Kidney (tissue), 14 donors: ENCODE results near the gene PLA2G2F. TPM values are rescaled to one million over a fixed set of nuclear protein-coding genes. Genes with fewer than 3 reads are reported as not detected.

Source experiments
- DNase-seq, 5 donors: peaks; one replicate each; pipeline ENCODE4 v3.0.0-alpha.2; 2013 to 2020
- FAIRE-seq: peaks from 2 replicates; lab custom pipeline; 2012; peaks lifted over from hg19 to GRCh38; lab: Jason Lieb, UNC
- H3K27ac ChIP-seq, 2 donors: one replicate each; pipeline ENCODE4 v1.7.0; 2013; ENCODE audit warnings: low read depth in 2 of 2, low read length in 2 of 2, inconsistent platforms in 1 of 2
- H3K27me3 ChIP-seq: one replicate; pipeline ENCODE4 v1.7.1; 2013; ENCODE audit warnings: low read length, inconsistent platforms; ENCODE audit not compliant: control insufficient read depth, insufficient read depth
- H3K36me3 ChIP-seq, 3 donors: one replicate each; pipeline versions ENCODE4 v1.7.0 to v1.7.1; 2013; ENCODE audit warnings: low read length in 3 of 3, control low read depth in 1 of 3, inconsistent platforms in 1 of 3; ENCODE audit not compliant: insufficient read depth in 3 of 3, control insufficient read depth in 2 of 3
- H3K4me1 ChIP-seq, 3 donors: one replicate each; pipeline versions ENCODE4 v1.7.0 to v1.7.1; 2013; ENCODE audit warnings: low read length in 3 of 3, inconsistent platforms in 1 of 3, low read depth in 1 of 3; ENCODE audit not compliant: control insufficient read depth in 2 of 3, insufficient read depth in 2 of 3
- H3K4me3 ChIP-seq, 3 donors: one replicate each; pipeline versions ENCODE4 v1.7.0 to v1.8.1; 2013; ENCODE audit warnings: low read length in 3 of 3, control low read depth in 1 of 3, inconsistent platforms in 1 of 3
- H3K9ac ChIP-seq, 3 donors: one replicate each; pipeline versions ENCODE4 v1.7.0 to v1.7.1; 2013; ENCODE audit warnings: low read length in 3 of 3, control low read depth in 1 of 3, inconsistent platforms in 1 of 3
- H3K9me3 ChIP-seq, 3 donors: one replicate each; pipeline versions ENCODE4 v1.7.0 to v1.7.1; 2013; ENCODE audit warnings: low read length in 3 of 3, control low read depth in 1 of 3, inconsistent platforms in 1 of 3; ENCODE audit not compliant: control insufficient read depth in 2 of 3, insufficient read depth in 1 of 3
- intact Hi-C: fragments of 100-400 bp; cut with DNase I; formaldehyde crosslinking; loops from one replicate; pipeline ENCODE4 v1.11.1; 2022
- polyA plus RNA-seq: library from polyadenylated mRNA; stranded (reverse); fragments of 350-450 nt; fragmentation: Illumina TruSeq; extraction: RNeasy Lipid Tissue Mini Kit (QIAGEN cat#74804); gene quantifications from one replicate; pipeline ENCODE4 v1.2.3, GENCODE V29; 2014; ENCODE audit warnings: low read depth, low replicate concordance; ENCODE audit not compliant: insufficient read depth
- total RNA-seq: library from RNA; stranded (reverse); fragmentation: NEBNext Ultra II Directional; extraction: Animal tissue kit (Norgen Biotek cat#: 25700); gene quantifications from one replicate; pipeline ENCODE4 v1.2.1, GENCODE V29; 2021
- TF ChIP-seq, protein P1 (sequence below): IDR thresholded peaks from 3 replicates; pipeline ENCODE4 v1.5.1; 2012; ENCODE audit warnings: mild to moderate bottlenecking, moderate library complexity, borderline replicate concordance; ENCODE audit not compliant: insufficient read depth; ENCODE audit errors: extremely low read depth
- donor health status: control.
- donor health status: control.
- donor health status: control.
- donor health status: control.
- donor health status: control.
- donor health status: DM: yes; HTN: yes; CAD: no.
- donor health status: Normal renal cell carcinoma (clear cell type).

PLA2G2F gene
- total and polyA plus RNA-seq, 2 donors from 2014 or later, result not detected

DNA sequence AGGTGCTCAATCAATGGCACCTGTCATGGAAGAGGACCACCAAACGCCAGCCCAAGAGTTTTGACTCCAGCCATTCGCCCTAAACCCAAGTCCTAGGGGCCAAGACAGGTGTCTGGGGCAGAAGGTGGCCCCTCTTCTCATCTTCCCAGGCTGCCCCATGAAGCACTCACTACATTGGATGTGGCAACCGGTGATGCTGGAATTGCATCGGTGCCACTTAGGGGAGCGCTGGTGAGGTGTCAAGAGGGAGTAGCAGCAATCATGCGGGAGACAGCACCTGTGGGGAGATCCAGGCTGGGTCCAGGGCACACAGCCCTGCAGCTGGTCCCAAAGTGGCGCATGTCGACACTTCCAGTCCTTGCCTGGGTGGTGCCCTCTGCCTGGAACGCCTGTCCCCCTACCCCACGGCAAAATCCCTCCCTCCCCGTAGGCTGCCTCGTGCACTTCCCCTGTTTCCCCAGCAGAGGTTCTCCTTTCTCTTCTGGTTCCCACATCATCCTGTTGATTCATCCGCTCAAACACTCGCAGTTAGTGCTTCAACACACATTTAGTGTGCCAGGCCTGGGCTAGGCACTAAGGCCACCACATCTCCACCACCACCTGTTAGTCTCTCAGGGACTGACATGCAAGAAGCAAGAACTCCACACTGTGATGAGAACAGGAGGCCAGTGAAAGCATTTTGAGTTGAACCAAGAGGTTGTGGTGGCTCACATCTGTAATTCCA, 38.3 kb upstream of the PLA2G2F start:
- FAIRE-seq, result no peak
- TF ChIP-seq, protein P1, sequence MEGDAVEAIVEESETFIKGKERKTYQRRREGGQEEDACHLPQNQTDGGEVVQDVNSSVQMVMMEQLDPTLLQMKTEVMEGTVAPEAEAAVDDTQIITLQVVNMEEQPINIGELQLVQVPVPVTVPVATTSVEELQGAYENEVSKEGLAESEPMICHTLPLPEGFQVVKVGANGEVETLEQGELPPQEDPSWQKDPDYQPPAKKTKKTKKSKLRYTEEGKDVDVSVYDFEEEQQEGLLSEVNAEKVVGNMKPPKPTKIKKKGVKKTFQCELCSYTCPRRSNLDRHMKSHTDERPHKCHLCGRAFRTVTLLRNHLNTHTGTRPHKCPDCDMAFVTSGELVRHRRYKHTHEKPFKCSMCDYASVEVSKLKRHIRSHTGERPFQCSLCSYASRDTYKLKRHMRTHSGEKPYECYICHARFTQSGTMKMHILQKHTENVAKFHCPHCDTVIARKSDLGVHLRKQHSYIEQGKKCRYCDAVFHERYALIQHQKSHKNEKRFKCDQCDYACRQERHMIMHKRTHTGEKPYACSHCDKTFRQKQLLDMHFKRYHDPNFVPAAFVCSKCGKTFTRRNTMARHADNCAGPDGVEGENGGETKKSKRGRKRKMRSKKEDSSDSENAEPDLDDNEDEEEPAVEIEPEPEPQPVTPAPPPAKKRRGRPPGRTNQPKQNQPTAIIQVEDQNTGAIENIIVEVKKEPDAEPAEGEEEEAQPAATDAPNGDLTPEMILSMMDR, result peak; percentile 49
- DNase-seq, result peak in 4 of 5 donors; percentile 31 to 63 (median 40)
- Histone ChIP-seq H3K36me3 (no peaks in the 10 kb centered on the region), H3K27me3 (no peaks in the 10 kb centered on the region), H3K27ac (no peak overlapping the region), H3K4me3 (no peak overlapping the region), H3K9ac (no peak overlapping the region), H3K4me1 (no peaks in the 10 kb centered on the region), H3K9me3 (no peaks in the 10 kb centered on the region)
- intact Hi-C loops, result no loop called here

DNA sequence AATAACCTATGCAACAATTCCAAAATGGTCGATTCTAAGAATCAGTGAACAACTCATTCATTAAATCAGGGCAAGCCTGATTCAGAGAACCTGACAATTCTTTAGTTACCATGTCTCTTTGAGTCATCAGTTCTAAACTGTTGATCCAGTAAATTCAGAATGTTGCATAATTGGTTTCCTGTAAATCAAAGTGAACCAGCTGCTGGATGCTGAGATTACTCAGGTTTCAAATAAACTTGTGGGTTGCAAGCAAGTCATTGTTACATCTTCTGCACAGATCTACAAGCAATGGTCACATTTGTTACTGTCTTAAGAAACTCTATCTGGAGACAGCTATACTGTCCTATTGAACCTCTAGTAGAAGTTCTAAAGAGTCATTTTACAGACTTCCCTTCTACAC, 36.2 kb upstream of the PLA2G2F start:
- FAIRE-seq (no peak), DNase-seq (peak in 2 of 5 donors; percentile 8 to 38)
- intact Hi-C loops, result no loop called here
- H3K9me3 ChIP-seq, result no peaks in the 10 kb centered on the region
- no peaks in the 10 kb centered on the region for H3K27me3 ChIP-seq
- TF ChIP-seq, protein P1, result no peak
- H3K4me3 ChIP-seq, result no peak overlapping the region
- H3K27ac ChIP-seq, result no peak overlapping the region
- no peaks in the 10 kb centered on the region for H3K4me1 ChIP-seq
- no peaks in the 10 kb centered on the region for H3K36me3 ChIP-seq
- H3K9ac ChIP-seq, result no peak overlapping the region

DNA sequence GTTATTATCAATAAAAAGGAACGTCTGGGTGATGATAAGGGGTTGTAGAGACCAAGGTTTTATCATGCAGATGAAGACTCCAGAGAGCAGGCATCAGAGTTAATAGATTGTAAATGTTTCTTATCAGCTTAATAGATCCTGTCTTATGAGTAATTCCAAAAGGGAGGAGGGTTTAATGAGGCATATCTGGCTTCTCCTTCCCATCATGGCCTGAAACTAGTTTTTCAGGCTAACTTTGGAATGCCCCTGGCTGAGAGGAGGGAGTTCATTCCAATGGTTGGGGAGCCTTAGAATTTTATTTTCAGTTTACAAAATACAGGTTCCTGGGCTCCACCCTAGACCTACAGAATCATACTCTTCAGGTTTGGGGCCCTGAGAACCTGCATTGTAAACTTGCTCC, 33.3 kb upstream of the PLA2G2F start:
- peak in 2 of 5 donors; percentile 26 to 43 for DNase-seq
- no peak for FAIRE-seq
- no peaks in the 10 kb centered on the region for H3K4me1 ChIP-seq

More for the DNA sequence above, 33.3 kb upstream of the PLA2G2F start:
- no peaks in the 10 kb centered on the region for H3K36me3 ChIP-seq
- intact Hi-C loops, result no loop called here
- no peak overlapping the region for H3K9ac ChIP-seq
- no peak overlapping the region for H3K4me3 ChIP-seq
- H3K27ac ChIP-seq, result no peak overlapping the region
- no peaks in the 10 kb centered on the region for H3K27me3 ChIP-seq
- no peaks in the 10 kb centered on the region for H3K9me3 ChIP-seq
- TF ChIP-seq, protein P1, result no peak
